NCI-H2107 treated with DMSO at 0.1 percent for 48 hours (cell line): Measurements from ENCODE around the gene MAGT1.
"Not testable (repeated sequence)": the region's sequence is repeated elsewhere in the genome, so short reads cannot be mapped to it uniquely, and the experiment has no call there.

Experiments used
- DNase-seq: peaks from one replicate; lab custom pipeline; 2025; ENCODE audit not compliant: unreplicated experiment; lab: John Stamatoyannopoulos, UW

Gene MAGT1

GRCh38 chrX:77875372-77875771 is 19.9 kb downstream of the MAGT1 start:
- DNase-seq = no peak

- not testable (repeated sequence) for DNase-seq
Measured at GRCh38 chrX:77831544-77831943, 63.7 kb downstream of the MAGT1 start.

GRCh38 chrX:77821989-77822388 is 73.2 kb downstream of the MAGT1 start:
- not testable (repeated sequence) for DNase-seq

DNA sequence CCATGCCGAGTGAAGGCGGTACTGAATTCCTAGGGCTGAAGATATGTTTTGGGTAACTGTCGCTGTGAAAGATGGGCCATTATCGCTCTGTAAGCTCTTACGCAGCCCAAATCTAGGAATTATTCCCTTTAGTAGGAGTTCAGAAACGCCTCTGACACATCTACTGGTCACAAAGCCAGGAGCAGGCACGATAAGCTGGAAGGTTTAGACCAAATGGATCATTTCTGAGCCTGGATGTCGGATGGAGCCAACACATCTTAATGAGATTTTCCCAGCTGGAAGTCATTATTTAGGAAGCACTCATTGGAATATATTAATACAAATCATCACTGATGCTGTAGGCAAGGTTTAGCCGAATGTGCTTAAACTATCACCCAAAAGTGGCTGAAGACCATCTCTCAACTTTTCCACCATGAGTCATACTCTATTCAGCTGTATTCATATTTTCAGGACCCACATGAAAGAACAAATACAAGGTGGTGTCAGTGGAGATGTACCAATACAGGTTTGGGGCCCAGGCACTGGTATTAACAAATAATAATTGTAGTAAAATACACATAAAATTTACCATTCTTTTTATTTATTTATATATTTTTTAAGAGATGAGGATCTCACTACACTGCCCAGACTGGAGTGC is 75.0 kb downstream of the MAGT1 start:
- no peak for DNase-seq

- no peak for DNase-seq
Measured at GRCh38 chrX:77814210-77814609, 81.0 kb downstream of the MAGT1 start.

- DNase-seq = no peak
Measured at GRCh38 chrX:77802201-77802600, 93.0 kb downstream of the MAGT1 start.

DNA sequence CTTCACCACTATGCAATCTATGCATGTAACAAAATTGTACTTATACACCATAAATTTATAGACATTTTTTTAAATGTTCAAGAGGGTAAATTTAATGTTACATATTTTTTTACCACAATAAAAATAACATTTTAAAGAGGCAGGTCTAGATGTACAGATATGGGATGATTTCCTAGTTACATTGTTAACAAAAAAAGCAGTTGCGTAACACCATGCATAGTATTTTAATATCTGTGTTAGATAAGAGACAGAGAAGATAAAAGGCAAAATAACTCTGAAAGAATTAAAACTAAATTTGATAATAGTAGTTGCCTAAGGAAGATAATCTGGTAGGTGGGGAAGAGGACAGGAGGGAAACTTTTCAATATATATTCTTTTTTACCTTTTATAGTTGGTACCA is 100.1 kb downstream of the MAGT1 start:
- no peak for DNase-seq

- no peak for DNase-seq
Measured at GRCh38 chrX:77793946-77794345, 101.3 kb downstream of the MAGT1 start.

DNA sequence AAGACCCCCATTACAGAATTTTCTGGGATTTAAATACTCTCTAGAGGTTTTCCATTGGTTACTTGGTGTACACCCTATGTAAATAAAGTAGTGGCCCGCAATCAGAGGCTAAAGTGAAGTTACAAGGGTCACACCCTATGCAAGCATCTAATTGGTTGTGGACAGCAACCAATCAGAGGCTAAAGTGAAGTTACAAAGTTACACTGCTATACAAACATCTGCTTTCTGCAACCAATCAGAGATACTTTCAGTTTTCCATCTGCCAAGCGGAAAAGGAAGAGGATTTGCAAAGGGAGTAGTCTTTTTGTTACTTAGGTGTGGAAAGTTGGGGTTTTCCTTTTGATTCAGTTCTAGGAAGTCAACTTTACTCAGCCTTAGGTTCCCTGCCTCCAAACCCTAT is 107.2 kb downstream of the MAGT1 start:
- no peak for DNase-seq

- DNase-seq = no peak
Measured at GRCh38 chrX:77786365-77786680, 108.9 kb downstream of the MAGT1 start.

- DNase-seq = peak; percentile 89
Measured at GRCh38 chrX:77785486-77786364, 109.5 kb downstream of the MAGT1 start, which contains the start of gene ATRX. Gene ATRX, minus strand, starts transcription at chrX:77786216. Its CDS starts 215 bp downstream, at chrX:77786001.

GRCh38 chrX:77779695-77780094 is 115.5 kb downstream of the MAGT1 start:
- no peak for DNase-seq

DNA sequence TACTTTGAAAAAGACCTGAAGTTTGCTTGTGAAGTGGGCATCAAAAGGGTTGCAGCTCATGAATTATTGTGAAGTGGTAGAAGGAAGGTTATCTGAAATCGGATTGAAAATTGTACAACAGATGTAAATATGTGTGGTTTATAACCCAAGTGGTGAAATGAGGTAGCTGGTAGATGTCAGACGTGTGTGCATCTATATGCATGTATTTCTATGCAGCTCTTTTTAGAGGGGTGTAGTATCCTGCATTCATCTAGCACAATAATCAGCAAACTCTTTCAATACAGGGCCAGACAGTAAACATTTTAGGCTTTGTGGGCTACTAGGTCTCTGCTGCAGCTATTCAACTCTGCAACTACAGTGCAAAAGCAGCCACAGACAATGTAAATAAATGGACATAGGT is 118.6 kb downstream of the MAGT1 start:
- DNase-seq = no peak
